Natural killer cell treated with Interleukin-12 subunit alpha and Interleukin-12 subunit beta and Interleukin-15 and Interleukin-18, amount 100 ng/mL, for 72 hours (primary cell): ENCODE measurements around the gene OSMR. TPM values are rescaled to one million over a fixed set of nuclear protein-coding genes. Genes with fewer than 3 reads are reported as not detected.

Source experiments
- ATAC-seq, 2 donors: fragments of 150-1000 bp; cut with Tn5 transposase in 1 of 2; sonication (Bioruptor Pico), chemical (Tn5 transposase) in 1 of 2; 2 replicates each; pipeline ENCODE4 v1.10.0; 2021
- DNase-seq: peaks from one replicate; pipeline ENCODE4 v3.0.0; 2022; ENCODE audit warnings: low spot score
- H3K27ac Mint-ChIP-seq, 2 donors: 1 replicate in 1 of 2; 2 replicates in 1 of 2; pipeline ENCODE4 v1.8.0; 2022; ENCODE audit warnings: mixed read lengths in 2 of 2, mild to moderate bottlenecking in 1 of 2, moderate library complexity in 1 of 2
- H3K27me3 Mint-ChIP-seq, 2 donors: 1 replicate in 1 of 2; 2 replicates in 1 of 2; pipeline ENCODE4 v1.8.0; 2022; ENCODE audit warnings: mixed read lengths in 2 of 2
- H3K36me3 Mint-ChIP-seq: one replicate; pipeline ENCODE4 v1.8.0; 2022; ENCODE audit warnings: mixed read lengths
- H3K4me1 Mint-ChIP-seq, 2 donors: 1 replicate in 1 of 2; 2 replicates in 1 of 2; pipeline ENCODE4 v1.8.0; 2022; ENCODE audit warnings: low read depth in 2 of 2, mixed read lengths in 2 of 2, mild to moderate bottlenecking in 1 of 2
- H3K4me3 Mint-ChIP-seq: one replicate; pipeline ENCODE4 v1.8.0; 2022; ENCODE audit warnings: mixed read lengths
- H3K9me3 Mint-ChIP-seq: 2 replicates; pipeline ENCODE4 v1.8.0; 2022; ENCODE audit warnings: mixed read lengths
- total RNA-seq, 2 donors: library from RNA; stranded (reverse); gene quantifications; one replicate each; pipeline ENCODE4 v1.2.3, GENCODE V29; 2022

The OSMR gene
- total RNA-seq, 2 donors from 2014 or later, result 0.17 to 0.36 TPM

DNA sequence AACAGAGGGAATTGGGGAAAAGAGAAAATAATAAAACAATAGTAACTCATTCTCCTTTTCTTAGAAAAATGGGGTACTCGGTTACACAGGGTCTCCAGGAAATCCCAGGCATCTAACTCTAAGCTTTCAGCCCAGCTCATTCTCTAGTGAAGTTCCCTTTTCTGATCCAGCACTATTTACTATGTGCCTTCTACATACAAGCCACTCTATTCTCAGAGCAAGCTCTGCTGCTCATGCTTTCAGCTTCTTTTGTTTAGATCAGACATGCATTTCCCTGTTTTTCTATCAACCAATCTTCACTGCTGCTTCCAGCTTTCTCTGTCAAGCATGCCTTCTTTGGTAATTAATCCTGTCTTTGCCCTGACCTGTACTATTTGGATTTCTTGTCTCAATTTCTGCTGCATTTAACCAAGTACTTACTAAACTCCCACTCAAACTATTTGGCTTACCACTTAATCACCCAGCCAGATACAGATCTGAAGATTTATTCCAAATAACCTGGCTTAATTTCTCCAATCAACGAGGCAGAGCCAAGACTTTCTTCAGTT, 25.3 kb downstream of the OSMR start:
- no peaks in the 10 kb centered on the region for H3K4me1 Mint-ChIP-seq
- no peaks in the 10 kb centered on the region for H3K9me3 Mint-ChIP-seq
- H3K36me3 Mint-ChIP-seq, result no peaks in the 10 kb centered on the region
- DNase-seq, result no peak
- peaks cover 29 to 62% of the 10 kb centered on the region in 2 donors for H3K27me3 Mint-ChIP-seq
- no peak for ATAC-seq
- H3K4me3 Mint-ChIP-seq, result no peak overlapping the region
- no peak overlapping the region for H3K27ac Mint-ChIP-seq

DNA sequence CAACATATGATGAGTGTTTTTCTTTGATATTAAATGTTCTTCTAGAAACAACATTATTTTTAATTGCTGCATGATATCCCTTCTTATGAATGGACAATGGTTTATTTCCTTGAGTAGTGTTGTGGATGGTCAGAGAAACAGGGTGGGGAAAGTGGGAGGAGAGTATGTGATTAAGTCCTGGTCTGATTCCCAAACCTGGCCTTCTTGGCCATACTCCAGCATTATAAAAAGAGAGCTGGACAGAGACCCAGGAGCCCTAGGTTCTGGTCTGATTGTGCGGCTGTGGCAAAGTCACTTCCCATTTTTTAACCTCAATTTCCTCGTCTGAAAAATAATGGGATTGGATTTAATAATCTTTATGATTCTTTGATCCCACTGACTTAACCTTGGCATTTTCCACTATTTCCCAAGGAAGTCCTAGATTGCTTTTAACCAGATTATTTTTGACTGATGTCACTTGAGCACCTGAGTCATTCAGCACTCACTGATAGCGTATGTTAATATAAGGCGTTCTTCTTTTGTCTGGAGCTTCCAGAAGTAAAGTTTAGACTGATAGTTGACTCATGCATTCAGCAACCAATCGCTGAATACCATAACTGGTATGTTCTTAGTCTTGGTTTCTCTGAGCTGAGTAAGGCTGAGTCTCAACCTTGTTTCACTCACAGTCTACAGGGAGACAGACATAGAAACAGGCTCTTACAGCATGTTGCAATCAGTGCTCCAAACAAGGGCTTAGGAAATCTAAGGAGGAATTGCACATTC, 26.2 kb downstream of the OSMR start:
- no peak for DNase-seq
- Mint-ChIP-seq H3K27ac (no peak overlapping the region), H3K9me3 (no peaks in the 10 kb centered on the region), H3K4me3 (no peak overlapping the region), H3K4me1 (no peaks in the 10 kb centered on the region), H3K27me3 (peaks cover 33 to 67% of the 10 kb centered on the region in 2 donors), H3K36me3 (no peaks in the 10 kb centered on the region)
- no peak for ATAC-seq

DNA sequence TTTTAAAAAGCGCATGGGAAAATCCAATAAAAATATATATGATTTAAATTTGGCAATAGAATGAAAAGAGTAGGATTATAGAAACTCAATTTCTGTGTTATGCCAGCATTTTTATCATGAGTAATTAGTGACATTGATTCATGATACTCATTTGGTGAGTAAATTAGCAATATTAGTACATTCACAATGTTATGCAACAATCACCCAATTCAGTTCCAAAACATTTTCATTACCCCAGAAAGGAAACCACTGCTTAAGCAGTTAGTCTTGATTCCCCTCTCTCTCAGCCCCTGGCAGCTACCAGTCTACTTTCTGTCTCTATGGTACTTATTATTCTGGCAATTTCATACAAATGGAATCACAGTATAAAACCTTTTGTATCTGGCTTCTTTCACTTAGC, 27.0 kb downstream of the OSMR start:
- no peak for DNase-seq
- no peaks in the 10 kb centered on the region for H3K9me3 Mint-ChIP-seq
- no peak for ATAC-seq
- no peaks in the 10 kb centered on the region for H3K4me1 Mint-ChIP-seq
- H3K27me3 Mint-ChIP-seq, result peaks cover 36 to 63% of the 10 kb centered on the region in 2 donors
- no peak overlapping the region for H3K27ac Mint-ChIP-seq
- no peaks in the 10 kb centered on the region for H3K36me3 Mint-ChIP-seq
- no peak overlapping the region for H3K4me3 Mint-ChIP-seq

DNA sequence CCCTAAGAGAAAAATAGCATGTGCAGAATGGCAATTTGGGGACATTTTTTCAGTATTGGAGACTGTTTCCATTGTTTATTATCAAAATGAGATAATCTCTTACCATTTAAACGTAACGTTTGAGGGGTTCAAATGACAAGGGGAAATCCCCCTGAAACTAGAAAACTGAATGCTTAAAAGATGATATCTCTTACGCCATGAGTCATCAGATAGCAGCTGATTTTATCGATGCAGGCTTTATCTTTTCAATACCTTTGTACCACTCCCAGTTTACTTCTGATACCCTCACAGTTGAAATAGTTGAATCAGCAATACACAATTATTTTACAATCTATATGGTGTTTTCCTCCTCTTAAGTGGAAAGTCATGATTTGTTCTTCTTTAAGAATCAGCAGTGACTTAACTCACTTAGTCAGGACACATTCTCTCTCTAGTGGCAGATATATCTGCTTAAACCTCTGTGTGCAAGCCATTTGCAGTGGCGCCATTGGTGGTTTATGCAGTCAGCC, 29.2 kb downstream of the OSMR start:
- peaks cover 33 to 57% of the 10 kb centered on the region in 2 donors for H3K27me3 Mint-ChIP-seq
- no peak overlapping the region for H3K4me3 Mint-ChIP-seq
- no peaks in the 10 kb centered on the region for H3K4me1 Mint-ChIP-seq

DNA sequence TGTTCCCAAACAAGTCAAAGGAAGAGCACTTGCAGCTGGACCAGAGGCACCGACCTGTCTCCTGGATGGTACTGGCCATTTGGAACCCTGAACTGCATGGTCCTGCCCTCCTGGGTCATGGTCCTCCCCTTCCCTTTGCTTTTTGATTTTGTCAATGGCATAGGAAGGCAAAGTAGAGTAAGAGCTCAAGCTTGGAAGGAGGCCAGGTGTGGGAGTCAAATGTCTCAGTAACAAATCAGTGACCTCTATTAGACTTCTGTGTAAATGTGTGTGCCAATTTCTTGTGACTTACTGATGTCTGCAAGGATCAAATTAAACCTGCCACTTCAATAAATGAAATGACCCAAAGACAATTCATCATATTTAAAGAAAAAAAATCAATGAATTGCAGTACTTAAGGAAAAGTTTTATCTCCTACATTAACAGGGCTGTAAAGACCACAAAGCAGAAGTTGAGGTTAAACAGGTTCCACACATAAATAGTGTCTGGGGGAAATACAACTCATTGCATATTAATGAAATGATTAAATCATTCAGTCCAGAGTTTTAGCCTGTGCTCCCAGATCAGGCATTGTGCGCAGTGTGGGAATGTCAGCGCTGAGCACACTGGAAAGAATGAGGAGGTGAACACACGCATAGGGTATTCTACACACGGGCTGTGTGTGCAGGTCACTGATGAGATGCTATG, 32.7 kb downstream of the OSMR start:
- no peak overlapping the region for H3K4me3 Mint-ChIP-seq
- H3K27me3 Mint-ChIP-seq, result peaks cover 25 to 62% of the 10 kb centered on the region in 2 donors
- H3K36me3 Mint-ChIP-seq, result no peaks in the 10 kb centered on the region
- DNase-seq, result no peak
- ATAC-seq, result no peak
- H3K4me1 Mint-ChIP-seq, result no peaks in the 10 kb centered on the region
- H3K27ac Mint-ChIP-seq, result no peak overlapping the region
- no peaks in the 10 kb centered on the region for H3K9me3 Mint-ChIP-seq

More for the DNA sequence above, 29.2 kb downstream of the OSMR start:
- no peak for ATAC-seq
- H3K9me3 Mint-ChIP-seq, result no peaks in the 10 kb centered on the region
- no peaks in the 10 kb centered on the region for H3K36me3 Mint-ChIP-seq
- no peak overlapping the region for H3K27ac Mint-ChIP-seq
- DNase-seq, result no peak

DNA sequence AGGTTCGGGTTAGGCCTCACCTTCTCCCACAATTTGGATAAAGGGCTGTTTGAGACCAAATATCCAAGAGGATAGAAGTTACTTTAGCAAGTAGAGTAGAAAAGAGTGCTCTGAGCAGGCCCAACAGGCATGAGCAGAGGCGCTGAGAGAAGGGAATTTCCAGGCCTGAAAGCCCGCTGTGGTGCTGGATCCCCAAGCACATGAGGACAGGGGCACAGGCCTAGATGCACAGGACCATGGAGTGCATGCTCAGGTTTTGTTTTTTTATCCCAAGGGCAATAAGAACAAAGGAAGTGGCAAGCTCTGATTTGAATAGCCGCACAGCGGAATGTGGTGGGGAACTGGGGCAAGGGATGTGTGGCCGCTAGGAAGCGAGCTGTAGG, 33.3 kb downstream of the OSMR start:
- no peak for DNase-seq
- peaks cover 21 to 64% of the 10 kb centered on the region in 2 donors for H3K27me3 Mint-ChIP-seq
- no peak for ATAC-seq
- no peak overlapping the region for H3K27ac Mint-ChIP-seq
- no peaks in the 10 kb centered on the region for H3K4me1 Mint-ChIP-seq
- H3K36me3 Mint-ChIP-seq, result no peaks in the 10 kb centered on the region
- no peaks in the 10 kb centered on the region for H3K9me3 Mint-ChIP-seq
- H3K4me3 Mint-ChIP-seq, result no peak overlapping the region

DNA sequence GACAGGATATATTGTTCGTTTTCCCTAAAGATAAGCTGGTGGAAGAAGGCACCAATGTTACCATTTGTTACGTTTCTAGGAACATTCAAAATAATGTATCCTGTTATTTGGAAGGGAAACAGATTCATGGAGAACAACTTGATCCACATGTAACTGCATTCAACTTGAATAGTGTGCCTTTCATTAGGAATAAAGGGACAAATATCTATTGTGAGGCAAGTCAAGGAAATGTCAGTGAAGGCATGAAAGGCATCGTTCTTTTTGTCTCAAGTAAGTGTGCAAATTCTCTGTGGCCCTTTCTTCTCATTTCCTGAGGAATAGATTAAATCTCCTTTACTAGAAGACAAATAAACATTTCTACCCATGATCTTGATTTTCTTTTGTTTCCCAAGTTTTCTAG, 38.0 kb downstream of the OSMR start:
- Mint-ChIP-seq H3K9me3 (no peaks in the 10 kb centered on the region), H3K27ac (no peak overlapping the region), H3K4me3 (no peak overlapping the region), H3K27me3 (peaks cover 14 to 70% of the 10 kb centered on the region in 2 donors), H3K4me1 (no peaks in the 10 kb centered on the region), H3K36me3 (no peaks in the 10 kb centered on the region)
- DNase-seq (no peak), ATAC-seq (no peak)

DNA sequence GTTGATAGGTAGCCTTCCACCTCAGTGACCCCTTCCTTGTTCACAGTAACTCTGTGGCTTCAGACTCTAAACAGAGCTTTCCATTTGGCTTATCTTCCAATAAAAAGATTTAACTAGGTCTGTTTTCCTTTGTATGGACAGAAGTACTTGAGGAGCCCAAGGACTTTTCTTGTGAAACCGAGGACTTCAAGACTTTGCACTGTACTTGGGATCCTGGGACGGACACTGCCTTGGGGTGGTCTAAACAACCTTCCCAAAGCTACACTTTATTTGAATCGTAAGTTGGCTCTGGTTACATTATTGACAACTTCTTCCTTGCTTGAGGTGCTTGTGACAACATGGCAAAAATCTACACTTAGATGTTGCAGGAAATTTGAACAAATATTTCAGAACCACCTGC, 39.4 kb downstream of the OSMR start:
- no peak for DNase-seq
- Mint-ChIP-seq H3K4me3 (no peak overlapping the region), H3K9me3 (no peaks in the 10 kb centered on the region), H3K36me3 (no peaks in the 10 kb centered on the region), H3K27ac (no peak overlapping the region), H3K27me3 (peaks cover 13 to 70% of the 10 kb centered on the region in 2 donors), H3K4me1 (no peaks in the 10 kb centered on the region)
- no peak for ATAC-seq

DNA sequence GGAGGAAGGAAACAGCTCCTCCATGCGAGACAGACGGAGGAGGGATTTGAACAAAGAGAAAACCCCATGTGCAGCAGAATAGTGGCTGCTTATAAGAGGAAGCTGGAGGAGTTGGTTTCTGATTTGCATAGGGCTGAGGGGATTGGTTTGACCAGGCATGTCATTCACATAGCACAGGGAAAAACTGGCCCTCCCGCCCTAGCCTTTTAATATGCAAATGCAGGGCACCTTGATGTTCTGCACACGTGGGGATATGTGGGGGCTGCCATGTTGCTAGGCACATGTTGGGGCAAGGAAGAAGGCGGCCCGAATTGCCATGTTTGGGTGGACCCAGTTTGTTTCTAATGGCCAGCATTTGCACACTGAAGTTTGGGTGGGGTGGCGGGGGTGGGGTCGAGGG, 42.2 kb downstream of the OSMR start:
- Mint-ChIP-seq H3K27ac (no peak overlapping the region), H3K27me3 (peaks cover 19 to 59% of the 10 kb centered on the region in 2 donors), H3K36me3 (no peaks in the 10 kb centered on the region), H3K9me3 (no peaks in the 10 kb centered on the region), H3K4me3 (no peak overlapping the region), H3K4me1 (no peaks in the 10 kb centered on the region)
- DNase-seq (no peak), ATAC-seq (no peak)

DNA sequence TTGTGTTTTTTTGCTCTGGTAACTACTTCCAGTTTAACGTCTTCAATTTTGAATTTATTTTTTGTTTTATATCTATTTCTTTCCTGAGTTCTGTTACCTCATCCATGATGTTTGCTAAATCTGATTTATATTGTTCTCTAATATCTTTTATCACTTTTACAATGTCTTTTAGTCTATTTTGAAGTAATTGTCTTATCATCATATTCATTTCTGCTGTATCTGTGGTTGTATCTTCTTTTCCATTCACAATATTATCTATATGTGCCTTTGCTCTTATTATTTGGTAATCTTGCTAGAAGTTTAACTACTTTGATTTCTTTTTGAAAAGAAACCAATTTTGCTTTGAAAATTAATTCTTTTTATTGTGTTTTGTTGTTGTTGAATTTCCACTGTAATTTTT, 43.6 kb downstream of the OSMR start:
- H3K9me3 Mint-ChIP-seq, result no peaks in the 10 kb centered on the region
- no peaks in the 10 kb centered on the region for H3K36me3 Mint-ChIP-seq

DNA sequence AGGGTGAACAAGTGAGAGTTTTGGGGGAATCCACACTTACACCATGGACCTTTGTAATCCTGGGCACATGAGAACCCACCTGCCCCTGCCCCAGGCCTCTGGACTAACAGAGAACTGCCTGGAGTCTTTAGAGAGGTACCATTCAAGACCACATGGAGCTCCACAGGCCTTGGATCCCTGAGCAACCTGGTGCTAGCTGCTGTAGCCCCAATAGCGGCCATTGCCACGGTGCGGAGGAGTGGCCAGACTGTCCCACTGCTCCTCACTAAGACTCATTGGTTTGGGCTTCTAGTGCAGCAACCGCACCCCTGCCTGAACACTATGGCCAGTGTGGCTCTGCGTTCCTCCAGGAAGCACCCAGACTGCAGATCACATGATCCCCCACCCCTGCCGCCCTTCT, 45.8 kb downstream of the OSMR start:
- H3K27me3 Mint-ChIP-seq, result peaks cover 34 to 50% of the 10 kb centered on the region in 2 donors
- no peak overlapping the region for H3K4me3 Mint-ChIP-seq
- ATAC-seq (no peak), DNase-seq (no peak)
- H3K27ac Mint-ChIP-seq, result no peak overlapping the region
- no peaks in the 10 kb centered on the region for H3K9me3 Mint-ChIP-seq
- H3K4me1 Mint-ChIP-seq, result no peaks in the 10 kb centered on the region
- no peaks in the 10 kb centered on the region for H3K36me3 Mint-ChIP-seq

More for the DNA sequence above, 43.6 kb downstream of the OSMR start:
- ATAC-seq (no peak), DNase-seq (no peak)
- no peak overlapping the region for H3K4me3 Mint-ChIP-seq
- H3K27ac Mint-ChIP-seq, result no peak overlapping the region
- H3K4me1 Mint-ChIP-seq, result no peaks in the 10 kb centered on the region
- H3K27me3 Mint-ChIP-seq, result peaks cover 28 to 54% of the 10 kb centered on the region in 2 donors

DNA sequence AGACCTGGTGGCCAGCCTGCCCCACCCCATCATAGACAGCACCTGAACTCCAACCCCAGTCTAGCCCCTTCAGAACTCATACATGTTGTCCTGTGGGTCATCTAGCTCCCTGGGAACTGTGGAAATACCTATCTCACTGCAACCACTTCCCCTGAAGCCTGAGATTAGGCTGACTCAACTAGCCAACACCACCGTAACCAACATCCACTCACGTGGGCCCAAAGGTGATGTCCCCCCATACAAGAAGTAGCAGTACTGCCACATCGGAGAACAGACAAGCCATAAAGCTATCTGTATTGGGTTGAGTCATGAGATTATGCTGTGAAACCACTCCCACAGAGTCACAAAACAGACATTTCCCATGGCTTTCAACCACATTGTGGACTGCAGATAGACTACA, 46.6 kb downstream of the OSMR start:
- H3K4me3 Mint-ChIP-seq, result no peak overlapping the region
- no peak for ATAC-seq
- no peaks in the 10 kb centered on the region for H3K9me3 Mint-ChIP-seq
- no peak for DNase-seq
- no peaks in the 10 kb centered on the region for H3K36me3 Mint-ChIP-seq
- no peaks in the 10 kb centered on the region for H3K4me1 Mint-ChIP-seq
- no peak overlapping the region for H3K27ac Mint-ChIP-seq
- H3K27me3 Mint-ChIP-seq, result peaks cover 34 to 50% of the 10 kb centered on the region in 2 donors

DNA sequence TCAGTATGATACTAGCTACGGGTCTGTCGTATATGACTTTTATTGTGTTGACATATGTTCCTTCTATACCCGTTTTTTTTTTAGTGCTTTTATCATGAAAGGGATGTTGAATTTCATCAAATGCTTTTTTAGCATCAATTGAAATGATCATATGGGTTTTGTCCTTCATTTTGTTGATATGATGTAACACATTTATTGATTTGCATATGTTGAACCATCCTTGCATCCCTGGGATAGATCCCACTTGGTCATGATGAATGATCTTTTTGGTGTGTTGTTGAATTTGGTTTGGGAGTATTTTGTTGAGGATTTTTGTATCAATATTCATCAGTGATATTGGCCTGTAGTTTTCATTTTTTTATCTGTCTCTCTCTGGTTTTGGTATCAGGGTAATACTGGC, 50.9 kb downstream of the OSMR start:
- H3K4me3 Mint-ChIP-seq, result no peak overlapping the region
- no peaks in the 10 kb centered on the region for H3K36me3 Mint-ChIP-seq
- H3K4me1 Mint-ChIP-seq, result no peaks in the 10 kb centered on the region
- peaks cover 22 to 23% of the 10 kb centered on the region in 2 donors for H3K27me3 Mint-ChIP-seq
- no peak overlapping the region for H3K27ac Mint-ChIP-seq
- H3K9me3 Mint-ChIP-seq, result no peaks in the 10 kb centered on the region
- no peak for ATAC-seq
- DNase-seq, result no peak

DNA sequence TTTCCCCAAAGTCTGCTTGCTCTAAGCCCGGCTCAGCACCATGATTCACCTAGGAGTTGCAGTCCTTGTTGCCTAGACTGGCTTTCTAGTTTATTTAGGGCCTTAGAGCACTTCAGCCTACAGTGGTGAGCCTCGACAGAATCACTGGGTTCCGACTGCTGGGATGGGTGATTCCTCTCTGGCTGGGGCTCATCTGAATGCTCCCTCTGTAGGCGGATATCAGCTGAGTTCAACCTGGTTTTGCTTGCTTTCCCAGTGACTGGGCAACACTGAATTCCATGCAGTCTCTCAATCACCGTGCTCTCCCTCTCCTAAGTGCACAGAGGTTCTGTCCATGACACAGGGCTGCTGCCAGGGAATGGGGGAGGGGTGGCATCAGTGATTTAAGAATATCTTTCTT, 54.1 kb downstream of the OSMR start:
- no peak overlapping the region for H3K4me3 Mint-ChIP-seq
- DNase-seq, result no peak
- H3K9me3 Mint-ChIP-seq, result peaks cover 3% of the 10 kb centered on the region
- no peaks in the 10 kb centered on the region for H3K4me1 Mint-ChIP-seq
- no peaks in the 10 kb centered on the region for H3K36me3 Mint-ChIP-seq
- peak in 1 of 2 donors; percentile 20 for ATAC-seq
- H3K27ac Mint-ChIP-seq, result no peak overlapping the region
- H3K27me3 Mint-ChIP-seq, result peaks cover 12 to 15% of the 10 kb centered on the region in 2 donors
